GM21717 (cell line): ENCODE results near the gene SYCE3.
A peak's percentile ranks its signal among the peaks of the same experiment; 100 is the strongest.

ENCODE experiments used
- ATAC-seq: cut with Tn5 transposase; IDR thresholded peaks from one replicate; pipeline ENCODE4 v1.9.1; 2021; ENCODE audit warnings: mild to moderate bottlenecking, moderate library complexity; ENCODE audit not compliant: unreplicated experiment

The SYCE3 gene

GRCh38 chr22:50600967-50601668 lies 38.4 kb upstream of the SYCE3 start:
- no peak for ATAC-seq

- ATAC-seq = no peak
These were observed 37.8 kb upstream of the SYCE3 start, which contains the start of gene MAPK8IP2 for GRCh38 chr22:50600538-50600937. MAPK8IP2 (plus strand) TSS chr22:50600793; CDS start chr22:50600819, 26 bp downstream.

GRCh38 chr22:50599816-50600455 lies 37.2 kb upstream of the SYCE3 start:
- ATAC-seq = no peak

- no peak for ATAC-seq
These were observed 34.4 kb upstream of the SYCE3 start for GRCh38 chr22:50597097-50597496.

- ATAC-seq = no peak
These were observed 32.5 kb upstream of the SYCE3 start for GRCh38 chr22:50595189-50595588.

GRCh38 chr22:50587407-50587806 lies 24.7 kb upstream of the SYCE3 start:
- no peak for ATAC-seq

- ATAC-seq = no peak
These were observed 23.7 kb upstream of the SYCE3 start for GRCh38 chr22:50586416-50586815.

GRCh38 chr22:50585781-50586180 lies 23.1 kb upstream of the SYCE3 start:
- ATAC-seq = no peak

- no peak for ATAC-seq
These were observed 22.5 kb upstream of the SYCE3 start for GRCh38 chr22:50585238-50585637.

- ATAC-seq = no peak
These were observed 21.7 kb upstream of the SYCE3 start for GRCh38 chr22:50584106-50585096.

- peak; percentile 6 for ATAC-seq
These were observed 20.7 kb upstream of the SYCE3 start for GRCh38 chr22:50583294-50583861.

GRCh38 chr22:50582493-50583293 lies 20.0 kb upstream of the SYCE3 start, which contains the start of gene CHKB:
CHKB (minus strand) TSS chr22:50582849; CDS start chr22:50582781, 68 bp downstream.
- peak; percentile 87 for ATAC-seq

GRCh38 chr22:50581950-50582492 lies 19.3 kb upstream of the SYCE3 start:
- no peak for ATAC-seq

- ATAC-seq = no peak
These were observed 18.6 kb upstream of the SYCE3 start for GRCh38 chr22:50581031-50581949.

- ATAC-seq = no peak
These were observed 17.0 kb upstream of the SYCE3 start for GRCh38 chr22:50579752-50580151.

- no peak for ATAC-seq
These were observed 16.1 kb upstream of the SYCE3 start for GRCh38 chr22:50578776-50579310.

GRCh38 chr22:50577987-50578775 lies 15.5 kb upstream of the SYCE3 start, which contains the start of gene CPT1B:
CPT1B (minus strand) TSS chr22:50578427; CDS start chr22:50577915, 512 bp downstream.
- ATAC-seq = no peak

GRCh38 chr22:50577697-50577986 lies 14.9 kb upstream of the SYCE3 start:
- no peak for ATAC-seq
